ENCODE data around the gene INSC. TPM values are rescaled to one million over a fixed set of nuclear protein-coding genes. Genes with fewer than 3 reads are reported as not detected.

Gene INSC
- total RNA-seq, 2 donors from 2014 or later = 0.52 to 3.6 TPM

- Histone ChIP-seq H3K4me3 (no peak overlapping the region), H3K36me3 (replicated peaks in 1 of 2; ENCODE audit: insufficient read depth in 1 of 2, low read depth in 2 of 2) (no peaks in the 10 kb centered on the region), H3K4me1 (peaks cover 51% of the 10 kb centered on the region), H3K27ac (no peak overlapping the region), H3K27me3 (no peaks in the 10 kb centered on the region), H3K9me3 (no peaks in the 10 kb centered on the region)
- DNase-seq (no peak), ATAC-seq (no peak)
- 81 to 85% methylated on average over 2 of the region's 2 CpGs for WGBS, 2 donors
- intact Hi-C loops (cut with DNase I) = no loop called here
- no peak for TF ChIP-seq POLR2A (IDR thresholded peaks at IDR 0.05)
- no peak for TF ChIP-seq CTCF (IDR thresholded peaks at IDR 0.05)
Observed at GRCh38 chr11:15198284-15198683, 83.6 kb downstream of the INSC start.

- no peaks in the 10 kb centered on the region for H3K9me3 ChIP-seq
- intact Hi-C loops (cut with DNase I) = no loop called here
- 17 to 25% methylated on average over 3 of the region's 3 CpGs for WGBS, 2 donors
- peak; percentile 47 for ATAC-seq
- peak; percentile 70 to 87 (median 74) for DNase-seq
- TF ChIP-seq CTCF (IDR thresholded peaks at IDR 0.05) = no peak
- TF ChIP-seq POLR2A (IDR thresholded peaks at IDR 0.05) = no peak
- H3K4me1 ChIP-seq = peaks cover 43% of the 10 kb centered on the region
- no peaks in the 10 kb centered on the region for H3K36me3 ChIP-seq (replicated peaks in 1 of 2; ENCODE audit: insufficient read depth in 1 of 2, low read depth in 2 of 2)
- no peak overlapping the region for H3K4me3 ChIP-seq
- no peaks in the 10 kb centered on the region for H3K27me3 ChIP-seq
- H3K27ac ChIP-seq = peak overlapping the region in 2 of 4 donors; percentile 30 to 32
Observed at GRCh38 chr11:15199693-15200092, 85.0 kb downstream of the INSC start.

- Histone ChIP-seq H3K9me3 (no peaks in the 10 kb centered on the region), H3K27me3 (no peaks in the 10 kb centered on the region), H3K27ac (no peak overlapping the region), H3K4me1 (peaks cover 33% of the 10 kb centered on the region), H3K36me3 (replicated peaks in 1 of 2; ENCODE audit: insufficient read depth in 1 of 2, low read depth in 2 of 2) (no peaks in the 10 kb centered on the region), H3K4me3 (no peak overlapping the region)
- ATAC-seq = no peak
- intact Hi-C loops (cut with DNase I) = no loop called here
- WGBS, 2 donors = 92 to 93% methylated on average over 12 of the region's 12 CpGs
- TF ChIP-seq CTCF (IDR thresholded peaks at IDR 0.05) = no peak
- TF ChIP-seq POLR2A (IDR thresholded peaks at IDR 0.05) = no peak
- no peak for DNase-seq
Observed at GRCh38 chr11:15200696-15201095, 86.0 kb downstream of the INSC start.

GRCh38 chr11:15201586-15201985, 86.9 kb downstream of the INSC start:
- Histone ChIP-seq H3K9me3 (no peaks in the 10 kb centered on the region), H3K4me1 (peaks cover 24% of the 10 kb centered on the region), H3K36me3 (replicated peaks in 1 of 2; ENCODE audit: insufficient read depth in 1 of 2, low read depth in 2 of 2) (no peaks in the 10 kb centered on the region), H3K27ac (no peak overlapping the region), H3K4me3 (no peak overlapping the region), H3K27me3 (no peaks in the 10 kb centered on the region)
- WGBS, 2 donors = 94% methylated on average over 4 of the region's 4 CpGs
- DNase-seq = no peak
- intact Hi-C loops (cut with DNase I) = no loop called here
- no peak for TF ChIP-seq CTCF (IDR thresholded peaks at IDR 0.05)
- no peak for TF ChIP-seq POLR2A (IDR thresholded peaks at IDR 0.05)
- no peak for ATAC-seq

- Histone ChIP-seq H3K27me3 (no peaks in the 10 kb centered on the region), H3K27ac (no peak overlapping the region), H3K4me1 (peaks cover 15% of the 10 kb centered on the region), H3K36me3 (replicated peaks in 1 of 2; ENCODE audit: insufficient read depth in 1 of 2, low read depth in 2 of 2) (no peaks in the 10 kb centered on the region), H3K4me3 (no peak overlapping the region), H3K9me3 (no peaks in the 10 kb centered on the region)
- intact Hi-C loops (cut with DNase I) = no loop called here
- ATAC-seq = no peak
- no peak for TF ChIP-seq CTCF (IDR thresholded peaks at IDR 0.05)
- 77 to 82% methylated on average over 5 of the region's 5 CpGs for WGBS, 2 donors
- no peak for DNase-seq
Observed at GRCh38 chr11:15202626-15203025, 87.9 kb downstream of the INSC start.

All from body of pancreas (tissue), 4 donors.